ENCODE data around the gene CTBP2. TPM values are rescaled to one million over a fixed set of nuclear protein-coding genes. Genes with fewer than 3 reads are reported as not detected.

The CTBP2 gene
- total and polyA plus RNA-seq, 10 donors: 6.7 to 74.4 (median 40.1) TPM

GRCh38 chr10:124963866-124964720, 196.3 kb downstream of the CTBP2 start:
- Histone ChIP-seq H3K27ac (peak overlapping the region in 2 of 8 donors; percentile 15 to 32), H3K4me3 (no peak overlapping the region), H3K36me3 (peaks cover 0 to 46% (median 18%) of the 10 kb centered on the region in 6 donors), H3K4me1 (peaks cover 0 to 60% (median 10%) of the 10 kb centered on the region in 6 donors), H3K27me3 (replicated peaks in 1 of 7) (no peaks in the 10 kb centered on the region), H3K9me3 (no peaks in the 10 kb centered on the region)
- WGBS, 5 donors: 73 to 92% (median 83%) methylated on average over 7 of the region's 7 CpGs
- TF ChIP-seq POLR2A (IDR thresholded peaks at IDR 0.05): no peak
- no peak for TF ChIP-seq CTCF (IDR thresholded peaks at IDR 0.05 in 8 of 11, conservative IDR thresholded peaks at IDR 0.05 in 3 of 11)
- TF ChIP-seq POLR2AphosphoS5 (IDR thresholded peaks at IDR 0.05): no peak
- DNase-seq: no peak
- intact Hi-C loops (cut with DNase I; ENCODE audit: low total_unique reads): no loop called here

- H3K4me3 ChIP-seq: no peak overlapping the region
- H3K4me1 ChIP-seq: peaks cover 2 to 76% (median 26%) of the 10 kb centered on the region in 6 donors
- H3K9me3 ChIP-seq: no peaks in the 10 kb centered on the region
- H3K27me3 ChIP-seq (replicated peaks in 1 of 7): no peaks in the 10 kb centered on the region
- TF ChIP-seq POLR2AphosphoS5 (IDR thresholded peaks at IDR 0.05) (no peak), POLR2A (IDR thresholded peaks at IDR 0.05) (no peak), CTCF (IDR thresholded peaks at IDR 0.05 in 8 of 11, conservative IDR thresholded peaks at IDR 0.05 in 3 of 11) (no peak)
- peaks cover 0 to 29% (median 11%) of the 10 kb centered on the region in 6 donors for H3K36me3 ChIP-seq
- WGBS, 5 donors: 88 to 99% (median 96%) methylated on average over 3 of the region's 3 CpGs
- intact Hi-C loops (cut with DNase I; ENCODE audit: low total_unique reads): no loop called here
- H3K27ac ChIP-seq: no peak overlapping the region
- no peak for DNase-seq
These were observed 197.9 kb downstream of the CTBP2 start for GRCh38 chr10:124962421-124962820.

GRCh38 chr10:124961248-124961570, 199.2 kb downstream of the CTBP2 start:
- Histone ChIP-seq H3K27me3 (replicated peaks in 1 of 7) (no peaks in the 10 kb centered on the region), H3K36me3 (peaks cover 0 to 17% (median under 1%) of the 10 kb centered on the region in 6 donors), H3K27ac (no peak overlapping the region), H3K4me3 (no peak overlapping the region), H3K9me3 (no peaks in the 10 kb centered on the region), H3K4me1 (peaks cover 11 to 89% (median 38%) of the 10 kb centered on the region in 6 donors)
- no peak for DNase-seq
- intact Hi-C loops (cut with DNase I; ENCODE audit: low total_unique reads): no loop called here
- 78 to 88% (median 83%) methylated on average over 4 of the region's 4 CpGs for WGBS, 5 donors
- TF ChIP-seq POLR2AphosphoS5 (IDR thresholded peaks at IDR 0.05) (no peak), CTCF (IDR thresholded peaks at IDR 0.05 in 8 of 11, conservative IDR thresholded peaks at IDR 0.05 in 3 of 11) (no peak), POLR2A (IDR thresholded peaks at IDR 0.05) (no peak)

- Histone ChIP-seq H3K27me3 (replicated peaks in 1 of 7) (no peaks in the 10 kb centered on the region), H3K27ac (no peak overlapping the region), H3K9me3 (no peaks in the 10 kb centered on the region), H3K4me3 (no peak overlapping the region), H3K4me1 (peaks cover 13 to 97% (median 48%) of the 10 kb centered on the region in 6 donors), H3K36me3 (peaks cover 0 to 10% (median 0%) of the 10 kb centered on the region in 6 donors)
- WGBS, 5 donors: 97 to 100% (median 98%) methylated on average over 3 of the region's 3 CpGs
- DNase-seq: no peak
- intact Hi-C loops (cut with DNase I; ENCODE audit: low total_unique reads): no loop called here
- TF ChIP-seq CTCF (IDR thresholded peaks at IDR 0.05 in 8 of 11, conservative IDR thresholded peaks at IDR 0.05 in 3 of 11) (no peak), POLR2A (IDR thresholded peaks at IDR 0.05) (no peak), POLR2AphosphoS5 (IDR thresholded peaks at IDR 0.05) (no peak)
These were observed 200.8 kb downstream of the CTBP2 start for GRCh38 chr10:124959564-124959963.

All from spleen (tissue), 11 donors.